ENCODE measurements around the gene GP1BA. TPM values are rescaled to one million over a fixed set of nuclear protein-coding genes. Genes with fewer than 3 reads are reported as not detected.

The GP1BA gene
- polyA plus RNA-seq, 1 donor from 2014 or later, result not detected

DNA sequence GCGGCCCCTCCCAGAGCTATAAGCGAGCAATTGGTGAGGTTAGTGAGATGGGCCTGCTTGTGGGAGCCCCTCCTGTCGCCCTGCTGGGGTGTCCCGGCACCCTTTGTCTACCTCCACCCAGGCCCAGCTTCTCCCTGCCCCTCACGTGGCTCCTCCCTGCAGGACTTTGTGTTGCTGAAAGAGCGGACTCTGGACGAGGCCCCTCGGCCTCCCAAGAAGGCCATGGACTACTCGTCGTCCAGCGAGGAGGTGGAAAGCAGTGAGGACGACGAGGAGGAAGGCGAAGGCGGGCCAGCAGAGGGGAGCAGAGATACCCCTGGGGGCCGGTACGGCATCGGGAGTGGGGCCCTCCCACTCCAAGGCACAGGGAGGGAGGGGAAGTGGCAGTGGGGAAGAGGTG, 38.8 kb upstream of the GP1BA start:
- no peak for TF ChIP-seq POLR2AphosphoS5 (IDR thresholded peaks at IDR 0.05)
- no peak for TF ChIP-seq RAD21 (conservative IDR thresholded peaks at IDR 0.05)
- no peak for TF ChIP-seq EP300 (conservative IDR thresholded peaks at IDR 0.05; ENCODE audit: poor library complexity, severe bottlenecking)
- TF ChIP-seq SMC3 (conservative IDR thresholded peaks at IDR 0.05; ENCODE audit: poor library complexity), result no peak
- TF ChIP-seq, protein P1, sequence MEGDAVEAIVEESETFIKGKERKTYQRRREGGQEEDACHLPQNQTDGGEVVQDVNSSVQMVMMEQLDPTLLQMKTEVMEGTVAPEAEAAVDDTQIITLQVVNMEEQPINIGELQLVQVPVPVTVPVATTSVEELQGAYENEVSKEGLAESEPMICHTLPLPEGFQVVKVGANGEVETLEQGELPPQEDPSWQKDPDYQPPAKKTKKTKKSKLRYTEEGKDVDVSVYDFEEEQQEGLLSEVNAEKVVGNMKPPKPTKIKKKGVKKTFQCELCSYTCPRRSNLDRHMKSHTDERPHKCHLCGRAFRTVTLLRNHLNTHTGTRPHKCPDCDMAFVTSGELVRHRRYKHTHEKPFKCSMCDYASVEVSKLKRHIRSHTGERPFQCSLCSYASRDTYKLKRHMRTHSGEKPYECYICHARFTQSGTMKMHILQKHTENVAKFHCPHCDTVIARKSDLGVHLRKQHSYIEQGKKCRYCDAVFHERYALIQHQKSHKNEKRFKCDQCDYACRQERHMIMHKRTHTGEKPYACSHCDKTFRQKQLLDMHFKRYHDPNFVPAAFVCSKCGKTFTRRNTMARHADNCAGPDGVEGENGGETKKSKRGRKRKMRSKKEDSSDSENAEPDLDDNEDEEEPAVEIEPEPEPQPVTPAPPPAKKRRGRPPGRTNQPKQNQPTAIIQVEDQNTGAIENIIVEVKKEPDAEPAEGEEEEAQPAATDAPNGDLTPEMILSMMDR (IDR thresholded peaks at IDR 0.05; ENCODE audit: poor library complexity, severe bottlenecking), result no peak
- TF ChIP-seq MXI1 (conservative IDR thresholded peaks at IDR 0.05; ENCODE audit: poor library complexity, severe bottlenecking), result no peak
- TF ChIP-seq, protein P2, sequence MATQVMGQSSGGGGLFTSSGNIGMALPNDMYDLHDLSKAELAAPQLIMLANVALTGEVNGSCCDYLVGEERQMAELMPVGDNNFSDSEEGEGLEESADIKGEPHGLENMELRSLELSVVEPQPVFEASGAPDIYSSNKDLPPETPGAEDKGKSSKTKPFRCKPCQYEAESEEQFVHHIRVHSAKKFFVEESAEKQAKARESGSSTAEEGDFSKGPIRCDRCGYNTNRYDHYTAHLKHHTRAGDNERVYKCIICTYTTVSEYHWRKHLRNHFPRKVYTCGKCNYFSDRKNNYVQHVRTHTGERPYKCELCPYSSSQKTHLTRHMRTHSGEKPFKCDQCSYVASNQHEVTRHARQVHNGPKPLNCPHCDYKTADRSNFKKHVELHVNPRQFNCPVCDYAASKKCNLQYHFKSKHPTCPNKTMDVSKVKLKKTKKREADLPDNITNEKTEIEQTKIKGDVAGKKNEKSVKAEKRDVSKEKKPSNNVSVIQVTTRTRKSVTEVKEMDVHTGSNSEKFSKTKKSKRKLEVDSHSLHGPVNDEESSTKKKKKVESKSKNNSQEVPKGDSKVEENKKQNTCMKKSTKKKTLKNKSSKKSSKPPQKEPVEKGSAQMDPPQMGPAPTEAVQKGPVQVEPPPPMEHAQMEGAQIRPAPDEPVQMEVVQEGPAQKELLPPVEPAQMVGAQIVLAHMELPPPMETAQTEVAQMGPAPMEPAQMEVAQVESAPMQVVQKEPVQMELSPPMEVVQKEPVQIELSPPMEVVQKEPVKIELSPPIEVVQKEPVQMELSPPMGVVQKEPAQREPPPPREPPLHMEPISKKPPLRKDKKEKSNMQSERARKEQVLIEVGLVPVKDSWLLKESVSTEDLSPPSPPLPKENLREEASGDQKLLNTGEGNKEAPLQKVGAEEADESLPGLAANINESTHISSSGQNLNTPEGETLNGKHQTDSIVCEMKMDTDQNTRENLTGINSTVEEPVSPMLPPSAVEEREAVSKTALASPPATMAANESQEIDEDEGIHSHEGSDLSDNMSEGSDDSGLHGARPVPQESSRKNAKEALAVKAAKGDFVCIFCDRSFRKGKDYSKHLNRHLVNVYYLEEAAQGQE (IDR thresholded peaks at IDR 0.05; ENCODE audit: borderline replicate concordance), result no peak
- TF ChIP-seq EZH2 (IDR thresholded peaks at IDR 0.05; ENCODE audit: borderline replicate concordance, insufficient read depth, low read length, poor library complexity, severe bottlenecking), result no peak
- H2AFZ ChIP-seq (ENCODE audit: low read depth, low read length), result no peak overlapping the region
- no peaks in the 10 kb centered on the region for H3K27me3 ChIP-seq (ENCODE audit: insufficient read depth, low read depth, low read length)

DNA sequence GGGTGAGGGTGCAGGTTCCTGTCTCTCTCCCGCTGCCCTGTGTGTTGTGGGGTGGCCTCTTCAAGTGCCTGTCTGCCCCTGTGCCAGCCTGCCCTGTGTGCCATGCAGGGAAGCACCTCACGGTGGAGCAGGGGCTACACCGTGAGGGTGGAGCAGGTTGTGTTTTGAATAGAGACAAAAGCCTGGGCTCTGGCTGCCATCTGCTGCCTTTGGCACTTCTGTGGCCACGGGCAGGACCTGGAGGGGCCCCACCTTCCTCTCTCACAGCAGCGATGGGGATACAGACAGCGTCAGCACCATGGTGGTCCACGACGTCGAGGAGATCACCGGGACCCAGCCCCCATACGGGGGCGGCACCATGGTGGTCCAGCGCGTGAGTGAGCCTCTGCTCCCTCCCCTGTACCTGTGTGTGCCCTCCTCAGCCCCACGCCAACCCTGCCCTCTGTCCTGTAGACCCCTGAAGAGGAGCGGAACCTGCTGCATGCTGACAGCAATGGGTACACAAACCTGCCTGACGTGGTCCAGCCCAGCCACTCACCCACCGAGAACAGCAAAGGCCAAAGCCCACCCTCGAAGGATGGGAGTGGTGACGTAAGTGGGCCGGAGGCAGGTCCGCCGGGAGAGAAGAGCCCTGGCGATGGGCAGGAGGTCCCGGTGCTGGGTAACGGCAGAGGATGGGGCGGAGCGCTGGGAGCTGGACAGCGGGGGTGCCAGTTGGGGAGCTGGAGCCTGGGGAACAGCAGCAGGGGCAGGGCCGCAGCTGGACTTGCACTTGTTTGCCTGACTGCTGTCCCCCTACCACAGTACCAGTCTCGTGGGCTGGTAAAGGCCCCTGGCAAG, 38.1 kb upstream of the GP1BA start:
- no peak overlapping the region for H3K9ac ChIP-seq (ENCODE audit: low read length)
- H3K36me3 ChIP-seq (ENCODE audit: insufficient read depth, low read length), result no peaks in the 10 kb centered on the region
- H3F3A ChIP-seq (ENCODE audit: insufficient read depth, low read length, poor library complexity, severe bottlenecking), result no peaks in the 10 kb centered on the region
- H3K79me2 ChIP-seq (replicated peaks; ENCODE audit: insufficient read depth, low read length), result no peaks in the 10 kb centered on the region
- H3K4me2 ChIP-seq (ENCODE audit: low read length), result no peak overlapping the region
- no peak overlapping the region for H3K27ac ChIP-seq (ENCODE audit: low read length)
- no peaks in the 10 kb centered on the region for H3K9me3 ChIP-seq (ENCODE audit: low read length)
- no peak overlapping the region for H2AFZ ChIP-seq (ENCODE audit: low read depth, low read length)
- H4K20me1 ChIP-seq (ENCODE audit: insufficient read depth), result no peaks in the 10 kb centered on the region
- no peaks in the 10 kb centered on the region for H3K27me3 ChIP-seq (ENCODE audit: insufficient read depth, low read depth, low read length)
- TF ChIP-seq POLR2AphosphoS5 (IDR thresholded peaks at IDR 0.05), result no peak
- TF ChIP-seq TAF1 (IDR thresholded peaks at IDR 0.05; ENCODE audit: low read depth), result no peak
- TF ChIP-seq MXI1 (conservative IDR thresholded peaks at IDR 0.05; ENCODE audit: poor library complexity, severe bottlenecking), result no peak
- no peak for TF ChIP-seq EZH2 (IDR thresholded peaks at IDR 0.05; ENCODE audit: borderline replicate concordance, insufficient read depth, low read length, poor library complexity, severe bottlenecking)
- TF ChIP-seq EP300 (conservative IDR thresholded peaks at IDR 0.05; ENCODE audit: poor library complexity, severe bottlenecking), result no peak
- TF ChIP-seq SMC3 (conservative IDR thresholded peaks at IDR 0.05; ENCODE audit: poor library complexity), result no peak
- TF ChIP-seq, protein P2 (IDR thresholded peaks at IDR 0.05; ENCODE audit: borderline replicate concordance), result no peak
- TF ChIP-seq RAD21 (conservative IDR thresholded peaks at IDR 0.05), result no peak
- TF ChIP-seq, protein P1 (IDR thresholded peaks at IDR 0.05; ENCODE audit: poor library complexity, severe bottlenecking), result no peak
- H3K4me3 ChIP-seq (ENCODE audit: low read length), result no peak overlapping the region
- no peaks in the 10 kb centered on the region for H3K9me2 ChIP-seq (ENCODE audit: insufficient read depth, low read length)

More for the DNA sequence above, 38.8 kb upstream of the GP1BA start:
- Histone ChIP-seq H3K27ac (ENCODE audit: low read length) (no peak overlapping the region), H4K20me1 (ENCODE audit: insufficient read depth) (no peaks in the 10 kb centered on the region), H3F3A (ENCODE audit: insufficient read depth, low read length, poor library complexity, severe bottlenecking) (no peaks in the 10 kb centered on the region), H3K9me3 (ENCODE audit: low read length) (no peaks in the 10 kb centered on the region), H3K4me2 (ENCODE audit: low read length) (no peak overlapping the region), H3K9me2 (ENCODE audit: insufficient read depth, low read length) (no peaks in the 10 kb centered on the region), H3K9ac (ENCODE audit: low read length) (no peak overlapping the region), H3K79me2 (replicated peaks; ENCODE audit: insufficient read depth, low read length) (no peaks in the 10 kb centered on the region), H3K36me3 (ENCODE audit: insufficient read depth, low read length) (no peaks in the 10 kb centered on the region), H3K4me3 (ENCODE audit: low read length) (no peak overlapping the region)
